Dendritic cell treated with granulocyte-macrophage colony-stimulating factor and Interleukin-4, amounts not matched to agents 40 ng/mL and 50 ng/mL, for 4 days (primary cell): ENCODE results near the gene SCARF2.
"Not testable (repeated sequence)": the region's sequence is repeated elsewhere in the genome, so short reads cannot be mapped to it uniquely, and the experiment has no call there.

Source experiments
- H3K27ac Mint-ChIP-seq: one replicate; pipeline ENCODE4 v1.8.0; 2022; ENCODE audit warnings: mild to moderate bottlenecking, mixed read lengths
- H3K27me3 Mint-ChIP-seq: one replicate; pipeline ENCODE4 v1.8.0; 2022; ENCODE audit warnings: mild to moderate bottlenecking, mixed read lengths
- H3K36me3 Mint-ChIP-seq: one replicate; pipeline ENCODE4 v1.8.0; 2022; ENCODE audit warnings: low read depth, mixed read lengths
- H3K4me1 Mint-ChIP-seq: one replicate; pipeline ENCODE4 v1.8.0; 2022; ENCODE audit warnings: low read depth, mixed read lengths
- H3K4me3 Mint-ChIP-seq: one replicate; pipeline ENCODE4 v1.8.0; 2022; ENCODE audit warnings: mild to moderate bottlenecking, moderate library complexity, mixed read lengths
- H3K9me3 Mint-ChIP-seq: one replicate; pipeline ENCODE4 v1.8.0; 2022; ENCODE audit warnings: mixed read lengths
- intact Hi-C: fragments of 100-400 bp; cut with micrococcal nuclease; formaldehyde crosslinking; loops from one replicate; pipeline ENCODE4 v1.15.0; 2022

SCARF2 gene

GRCh38 chr22:20437613-20438426 lies at the start of gene SCARF2:
TSS of gene SCARF2 (minus strand) at chr22:20437825. CDS start at chr22:20437754, 71 bp downstream.
- Mint-ChIP-seq H3K27me3 (peaks cover 64% of the 10 kb centered on the region), H3K36me3 (peaks cover 38% of the 10 kb centered on the region), H3K27ac (peak within 1 kb of the TSS; percentile 45), H3K9me3 (no peaks in the 10 kb centered on the region), H3K4me1 (peaks cover 16% of the 10 kb centered on the region), H3K4me3 (peak within 1 kb of the TSS; percentile 49)
- intact Hi-C loops, result no loop called here

GRCh38 chr22:20486229-20486628 lies 48.6 kb upstream of the SCARF2 start:
- Mint-ChIP-seq H3K27me3 (no peaks in the 10 kb centered on the region), H3K36me3 (peaks cover 71% of the 10 kb centered on the region), H3K4me1 (peaks cover 33% of the 10 kb centered on the region), H3K27ac (no peak overlapping the region), H3K4me3 (no peak overlapping the region), H3K9me3 (no peaks in the 10 kb centered on the region)
- intact Hi-C loops, result no loop called here

GRCh38 chr22:20484948-20485683 lies 47.5 kb upstream of the SCARF2 start:
- Mint-ChIP-seq H3K4me3 (no peak overlapping the region), H3K27me3 (no peaks in the 10 kb centered on the region), H3K4me1 (peaks cover 26% of the 10 kb centered on the region), H3K9me3 (no peaks in the 10 kb centered on the region), H3K36me3 (peaks cover 73% of the 10 kb centered on the region), H3K27ac (no peak overlapping the region)
- intact Hi-C loops, result no loop called here

GRCh38 chr22:20483771-20484170 lies 46.1 kb upstream of the SCARF2 start:
- Mint-ChIP-seq H3K27ac (peak overlapping the region; percentile 13), H3K27me3 (no peaks in the 10 kb centered on the region), H3K36me3 (peaks cover 70% of the 10 kb centered on the region), H3K4me3 (no peak overlapping the region), H3K4me1 (peaks cover 24% of the 10 kb centered on the region), H3K9me3 (no peaks in the 10 kb centered on the region)
- intact Hi-C loops, result no loop called here

- intact Hi-C loops, H3K4me3 Mint-ChIP-seq, H3K9me3 Mint-ChIP-seq, H3K27ac Mint-ChIP-seq, H3K27me3 Mint-ChIP-seq: not testable (repeated sequence)
- H3K4me1 Mint-ChIP-seq, result peaks cover 18% of the 10 kb centered on the region
- peaks cover 63% of the 10 kb centered on the region for H3K36me3 Mint-ChIP-seq
Measured at GRCh38 chr22:20483143-20483506, 45.5 kb upstream of the SCARF2 start.

- no peaks in the 10 kb centered on the region for H3K9me3 Mint-ChIP-seq
- H3K36me3 Mint-ChIP-seq, result peaks cover 48% of the 10 kb centered on the region
- peaks cover 15% of the 10 kb centered on the region for H3K4me1 Mint-ChIP-seq
- H3K27ac Mint-ChIP-seq, result no peak overlapping the region
- H3K4me3 Mint-ChIP-seq, result no peak overlapping the region
- intact Hi-C loops, result no loop called here
- H3K27me3 Mint-ChIP-seq, result no peaks in the 10 kb centered on the region
Measured at GRCh38 chr22:20479612-20480196, 42.1 kb upstream of the SCARF2 start.

GRCh38 chr22:20478059-20478458 lies 40.4 kb upstream of the SCARF2 start:
- peaks cover 12% of the 10 kb centered on the region for H3K4me1 Mint-ChIP-seq
- H3K36me3 Mint-ChIP-seq, result peaks cover 34% of the 10 kb centered on the region
- intact Hi-C loops, H3K9me3 Mint-ChIP-seq, H3K4me3 Mint-ChIP-seq, H3K27ac Mint-ChIP-seq, H3K27me3 Mint-ChIP-seq: not testable (repeated sequence)

GRCh38 chr22:20475569-20475968 lies 37.9 kb upstream of the SCARF2 start:
- peaks cover 51% of the 10 kb centered on the region for H3K36me3 Mint-ChIP-seq
- intact Hi-C loops, H3K4me3 Mint-ChIP-seq, H3K4me1 Mint-ChIP-seq, H3K27ac Mint-ChIP-seq, H3K27me3 Mint-ChIP-seq, H3K9me3 Mint-ChIP-seq: not testable (repeated sequence)

GRCh38 chr22:20475115-20475436 lies 37.5 kb upstream of the SCARF2 start:
- Mint-ChIP-seq H3K9me3 (no peaks in the 10 kb centered on the region), H3K4me3 (no peak overlapping the region), H3K27me3 (no peaks in the 10 kb centered on the region), H3K27ac (no peak overlapping the region), H3K4me1 (peaks cover 8% of the 10 kb centered on the region), H3K36me3 (peaks cover 53% of the 10 kb centered on the region)
- intact Hi-C loops, result no loop called here

GRCh38 chr22:20472629-20473442 lies 35.2 kb upstream of the SCARF2 start:
- H3K4me3 Mint-ChIP-seq, result no peak overlapping the region
- no peaks in the 10 kb centered on the region for H3K27me3 Mint-ChIP-seq
- H3K27ac Mint-ChIP-seq, result no peak overlapping the region
- no peaks in the 10 kb centered on the region for H3K9me3 Mint-ChIP-seq
- H3K36me3 Mint-ChIP-seq, result peaks cover 63% of the 10 kb centered on the region
- intact Hi-C loops, result no loop called here
- H3K4me1 Mint-ChIP-seq, result peaks cover 5% of the 10 kb centered on the region

- intact Hi-C loops, result no loop called here
- Mint-ChIP-seq H3K36me3 (peaks cover 68% of the 10 kb centered on the region), H3K9me3 (no peaks in the 10 kb centered on the region), H3K27ac (no peak overlapping the region), H3K4me1 (peaks cover 17% of the 10 kb centered on the region), H3K4me3 (no peak overlapping the region), H3K27me3 (no peaks in the 10 kb centered on the region)
Measured at GRCh38 chr22:20471126-20471833, 33.7 kb upstream of the SCARF2 start.

- H3K4me3 Mint-ChIP-seq, H3K27ac Mint-ChIP-seq, H3K9me3 Mint-ChIP-seq, H3K27me3 Mint-ChIP-seq, intact Hi-C loops: not testable (repeated sequence)
- H3K4me1 Mint-ChIP-seq, result peaks cover 22% of the 10 kb centered on the region
- peaks cover 64% of the 10 kb centered on the region for H3K36me3 Mint-ChIP-seq
Measured at GRCh38 chr22:20470525-20470924, 32.9 kb upstream of the SCARF2 start.

GRCh38 chr22:20469110-20469868 lies 31.7 kb upstream of the SCARF2 start:
- Mint-ChIP-seq H3K27me3 (no peaks in the 10 kb centered on the region), H3K27ac (no peak overlapping the region), H3K36me3 (peaks cover 73% of the 10 kb centered on the region), H3K9me3 (no peaks in the 10 kb centered on the region), H3K4me1 (peaks cover 35% of the 10 kb centered on the region), H3K4me3 (no peak overlapping the region)
- intact Hi-C loops, result no loop called here
